OCI-LY3 (cell line): Measurements from ENCODE around the gene C14orf132.

Experiments used
- CTCF ChIP-seq: fragments of 200-600, 300-600 bp; sonication (generic); IDR thresholded peaks from 2 replicates; pipeline ENCODE4 v1.5.1; 2014; ENCODE audit warnings: antibody characterized with exemption, low read length, low read depth
- EZH2phosphoT487 ChIP-seq: fragments of 200-600 bp; shearing (Covaris generic); IDR thresholded peaks from 2 replicates; pipeline ENCODE4 v1.6.1; 2018; ENCODE audit warnings: antibody characterized with exemption, mixed run types, low read depth

GRCh38 chr14:96126339-96126782 lies 87.2 kb downstream of the C14orf132 start:
- TF ChIP-seq CTCF = no peak
- no peak for TF ChIP-seq EZH2phosphoT487
